ENCODE data around the gene TUBA4A. TPM values are rescaled to one million over a fixed set of nuclear protein-coding genes. Genes with fewer than 3 reads are reported as not detected.

TUBA4A gene
- polyA plus RNA-seq, 1 donor from 2014 or later = not detected

GRCh38 chr2:219296631-219297391 lies 43.1 kb upstream of the TUBA4A start:
- H4K20me1 ChIP-seq (ENCODE audit: insufficient read depth) = no peaks in the 10 kb centered on the region
- H3K36me3 ChIP-seq (ENCODE audit: insufficient read depth, low read length) = peaks cover 5% of the 10 kb centered on the region
- no peak overlapping the region for H2AFZ ChIP-seq (ENCODE audit: low read depth, low read length)
- H3K27me3 ChIP-seq (ENCODE audit: insufficient read depth, low read depth, low read length) = no peaks in the 10 kb centered on the region
- no peaks in the 10 kb centered on the region for H3K9me2 ChIP-seq (ENCODE audit: insufficient read depth, low read length)
- no peak overlapping the region for H3K4me3 ChIP-seq (ENCODE audit: low read length)
- no peak overlapping the region for H3K27ac ChIP-seq (ENCODE audit: low read length)
- H3K9me3 ChIP-seq (ENCODE audit: low read length) = no peaks in the 10 kb centered on the region
- no peak overlapping the region for H3K4me2 ChIP-seq (ENCODE audit: low read length)
- H3F3A ChIP-seq (ENCODE audit: insufficient read depth, low read length, poor library complexity, severe bottlenecking) = no peaks in the 10 kb centered on the region
- no peak for TF ChIP-seq TAF1 (IDR thresholded peaks at IDR 0.05; ENCODE audit: low read depth)
- no peak for TF ChIP-seq EZH2 (IDR thresholded peaks at IDR 0.05; ENCODE audit: borderline replicate concordance, insufficient read depth, low read length, poor library complexity, severe bottlenecking)
- TF ChIP-seq RAD21 (conservative IDR thresholded peaks at IDR 0.05) = no peak
- TF ChIP-seq EP300 (conservative IDR thresholded peaks at IDR 0.05; ENCODE audit: poor library complexity, severe bottlenecking) = no peak
- TF ChIP-seq POLR2AphosphoS5 (IDR thresholded peaks at IDR 0.05) = no peak
- TF ChIP-seq CTCF (IDR thresholded peaks at IDR 0.05; ENCODE audit: poor library complexity, severe bottlenecking) = no peak
- TF ChIP-seq REST (IDR thresholded peaks at IDR 0.05; ENCODE audit: borderline replicate concordance) = no peak
- no peak for TF ChIP-seq SMC3 (conservative IDR thresholded peaks at IDR 0.05; ENCODE audit: poor library complexity)
- no peak for TF ChIP-seq MXI1 (conservative IDR thresholded peaks at IDR 0.05; ENCODE audit: poor library complexity, severe bottlenecking)
- H3K79me2 ChIP-seq (replicated peaks; ENCODE audit: insufficient read depth, low read length) = no peaks in the 10 kb centered on the region
- no peak overlapping the region for H3K9ac ChIP-seq (ENCODE audit: low read length)

- H3K4me2 ChIP-seq (ENCODE audit: low read length) = no peak overlapping the region
- no peaks in the 10 kb centered on the region for H4K20me1 ChIP-seq (ENCODE audit: insufficient read depth)
- TF ChIP-seq POLR2AphosphoS5 (IDR thresholded peaks at IDR 0.05) = no peak
- no peak for TF ChIP-seq TAF1 (IDR thresholded peaks at IDR 0.05; ENCODE audit: low read depth)
- TF ChIP-seq SMC3 (conservative IDR thresholded peaks at IDR 0.05; ENCODE audit: poor library complexity) = no peak
- no peak for TF ChIP-seq EZH2 (IDR thresholded peaks at IDR 0.05; ENCODE audit: borderline replicate concordance, insufficient read depth, low read length, poor library complexity, severe bottlenecking)
- no peak for TF ChIP-seq CTCF (IDR thresholded peaks at IDR 0.05; ENCODE audit: poor library complexity, severe bottlenecking)
- no peak for TF ChIP-seq REST (IDR thresholded peaks at IDR 0.05; ENCODE audit: borderline replicate concordance)
- no peak for TF ChIP-seq RAD21 (conservative IDR thresholded peaks at IDR 0.05)
- TF ChIP-seq EP300 (conservative IDR thresholded peaks at IDR 0.05; ENCODE audit: poor library complexity, severe bottlenecking) = no peak
- no peak for TF ChIP-seq MXI1 (conservative IDR thresholded peaks at IDR 0.05; ENCODE audit: poor library complexity, severe bottlenecking)
- peaks cover 5% of the 10 kb centered on the region for H3K36me3 ChIP-seq (ENCODE audit: insufficient read depth, low read length)
- H3F3A ChIP-seq (ENCODE audit: insufficient read depth, low read length, poor library complexity, severe bottlenecking) = no peaks in the 10 kb centered on the region
- no peak overlapping the region for H3K27ac ChIP-seq (ENCODE audit: low read length)
- no peaks in the 10 kb centered on the region for H3K27me3 ChIP-seq (ENCODE audit: insufficient read depth, low read depth, low read length)
- no peak overlapping the region for H2AFZ ChIP-seq (ENCODE audit: low read depth, low read length)
- H3K79me2 ChIP-seq (replicated peaks; ENCODE audit: insufficient read depth, low read length) = no peaks in the 10 kb centered on the region
- no peaks in the 10 kb centered on the region for H3K9me2 ChIP-seq (ENCODE audit: insufficient read depth, low read length)
- no peak overlapping the region for H3K4me3 ChIP-seq (ENCODE audit: low read length)
- no peaks in the 10 kb centered on the region for H3K9me3 ChIP-seq (ENCODE audit: low read length)
- no peak overlapping the region for H3K9ac ChIP-seq (ENCODE audit: low read length)
Measured at GRCh38 chr2:219296142-219296541, 42.4 kb upstream of the TUBA4A start.

All from neural cell (in vitro differentiated cells).